ENCODE results near the gene MORN3.
A peak's percentile ranks its signal among the peaks of the same experiment; 100 is the strongest.
"Not testable (repeated sequence)": the region's sequence is repeated elsewhere in the genome, so short reads cannot be mapped to it uniquely, and the experiment has no call there.

The MORN3 gene

GRCh38 chr12:121711361-121712189, 42.1 kb upstream of the MORN3 start:
- peaks cover 27% of the 10 kb centered on the region for H3K4me1 ChIP-seq (ENCODE audit: control insufficient read depth, insufficient read depth, low read length, unreplicated experiment)

GRCh38 chr12:121709478-121709961, 40.1 kb upstream of the MORN3 start:
- Histone ChIP-seq H3K79me2 (ENCODE audit: control insufficient read depth, insufficient read depth, low read length, unreplicated experiment) (peaks cover 10% of the 10 kb centered on the region), H3K36me3 (ENCODE audit: insufficient read depth, low read length) (no peaks in the 10 kb centered on the region), H3K27me3 (ENCODE audit: insufficient read depth, low read length) (no peaks in the 10 kb centered on the region), H3K27ac (ENCODE audit: low read depth, low read length) (peak overlapping the region; percentile 66), H2AFZ (ENCODE audit: low read length, unreplicated experiment) (no peak overlapping the region), H3K4me1 (ENCODE audit: control insufficient read depth, insufficient read depth, low read length, unreplicated experiment) (peaks cover 19% of the 10 kb centered on the region), H3K4me3 (ENCODE audit: low read depth, low read length) (no peak overlapping the region)

More at GRCh38 chr12:121711361-121712189, 42.1 kb upstream of the MORN3 start:
- peak overlapping the region; percentile 54 for H2AFZ ChIP-seq (ENCODE audit: low read length, unreplicated experiment)
- H3K79me2 ChIP-seq (ENCODE audit: control insufficient read depth, insufficient read depth, low read length, unreplicated experiment), result peaks cover 19% of the 10 kb centered on the region
- peak overlapping the region; percentile 92 for H3K4me3 ChIP-seq (ENCODE audit: low read depth, low read length)
- no peaks in the 10 kb centered on the region for H3K36me3 ChIP-seq (ENCODE audit: insufficient read depth, low read length)
- H3K27me3 ChIP-seq (ENCODE audit: insufficient read depth, low read length), result no peaks in the 10 kb centered on the region
- peak overlapping the region; percentile 42; the same call in 1 of the 2 replicates for H3K27ac ChIP-seq (ENCODE audit: low read depth, low read length)

- not testable (repeated sequence) for H3K79me2 ChIP-seq (ENCODE audit: control insufficient read depth, insufficient read depth, low read length, unreplicated experiment); H2AFZ ChIP-seq (ENCODE audit: low read length, unreplicated experiment); H3K4me3 ChIP-seq (ENCODE audit: low read depth, low read length); H3K36me3 ChIP-seq (ENCODE audit: insufficient read depth, low read length); H3K27me3 ChIP-seq (ENCODE audit: insufficient read depth, low read length); H3K27ac ChIP-seq (ENCODE audit: low read depth, low read length)
- H3K4me1 ChIP-seq (ENCODE audit: control insufficient read depth, insufficient read depth, low read length, unreplicated experiment), result peaks cover 17% of the 10 kb centered on the region
These were observed 39.6 kb upstream of the MORN3 start for GRCh38 chr12:121709064-121709424.

- no peak overlapping the region for H2AFZ ChIP-seq (ENCODE audit: low read length, unreplicated experiment)
- no peak overlapping the region for H3K27ac ChIP-seq (ENCODE audit: low read depth, low read length)
- no peak overlapping the region for H3K4me3 ChIP-seq (ENCODE audit: low read depth, low read length)
- no peaks in the 10 kb centered on the region for H3K36me3 ChIP-seq (ENCODE audit: insufficient read depth, low read length)
- peaks cover 3% of the 10 kb centered on the region for H3K79me2 ChIP-seq (ENCODE audit: control insufficient read depth, insufficient read depth, low read length, unreplicated experiment)
- H3K27me3 ChIP-seq (ENCODE audit: insufficient read depth, low read length), result no peaks in the 10 kb centered on the region
- H3K4me1 ChIP-seq (ENCODE audit: control insufficient read depth, insufficient read depth, low read length, unreplicated experiment), result peaks cover 11% of the 10 kb centered on the region
These were observed 39.0 kb upstream of the MORN3 start for GRCh38 chr12:121708313-121709063.

- Histone ChIP-seq H3K27ac (ENCODE audit: low read depth, low read length) (no peak overlapping the region), H3K79me2 (ENCODE audit: control insufficient read depth, insufficient read depth, low read length, unreplicated experiment) (no peaks in the 10 kb centered on the region), H3K36me3 (ENCODE audit: insufficient read depth, low read length) (no peaks in the 10 kb centered on the region), H3K4me3 (ENCODE audit: low read depth, low read length) (no peak overlapping the region), H2AFZ (ENCODE audit: low read length, unreplicated experiment) (no peak overlapping the region), H3K27me3 (ENCODE audit: insufficient read depth, low read length) (0 out of 2 replicates have a peak, but pooled peaks cover 3% of the 10 kb centered on the region), H3K4me1 (ENCODE audit: control insufficient read depth, insufficient read depth, low read length, unreplicated experiment) (peaks cover 10% of the 10 kb centered on the region)
These were observed 36.1 kb upstream of the MORN3 start for GRCh38 chr12:121705514-121705913.

- H3K36me3 ChIP-seq (ENCODE audit: insufficient read depth, low read length), result no peaks in the 10 kb centered on the region
- H3K79me2 ChIP-seq (ENCODE audit: control insufficient read depth, insufficient read depth, low read length, unreplicated experiment), result no peaks in the 10 kb centered on the region
- H2AFZ ChIP-seq (ENCODE audit: low read length, unreplicated experiment), result no peak overlapping the region
These were observed 33.5 kb upstream of the MORN3 start for GRCh38 chr12:121702944-121703343.

GRCh38 chr12:121701667-121702277, 32.3 kb upstream of the MORN3 start:
- Histone ChIP-seq H3K79me2 (ENCODE audit: control insufficient read depth, insufficient read depth, low read length, unreplicated experiment) (no peaks in the 10 kb centered on the region), H3K4me1 (ENCODE audit: control insufficient read depth, insufficient read depth, low read length, unreplicated experiment) (no peaks in the 10 kb centered on the region), H3K4me3 (ENCODE audit: low read depth, low read length) (no peak overlapping the region), H2AFZ (ENCODE audit: low read length, unreplicated experiment) (no peak overlapping the region), H3K27me3 (ENCODE audit: insufficient read depth, low read length) (0 out of 2 replicates have a peak, but pooled peaks cover 3% of the 10 kb centered on the region), H3K27ac (ENCODE audit: low read depth, low read length) (no peak overlapping the region), H3K36me3 (ENCODE audit: insufficient read depth, low read length) (no peaks in the 10 kb centered on the region)

More at GRCh38 chr12:121702944-121703343, 33.5 kb upstream of the MORN3 start:
- no peaks in the 10 kb centered on the region for H3K4me1 ChIP-seq (ENCODE audit: control insufficient read depth, insufficient read depth, low read length, unreplicated experiment)
- no peak overlapping the region for H3K27ac ChIP-seq (ENCODE audit: low read depth, low read length)
- H3K27me3 ChIP-seq (ENCODE audit: insufficient read depth, low read length), result 0 out of 2 replicates have a peak, but pooled peaks cover 3% of the 10 kb centered on the region
- H3K4me3 ChIP-seq (ENCODE audit: low read depth, low read length), result no peak overlapping the region

- H2AFZ ChIP-seq (ENCODE audit: low read length, unreplicated experiment); H3K27ac ChIP-seq (ENCODE audit: low read depth, low read length); H3K4me3 ChIP-seq (ENCODE audit: low read depth, low read length); H3K27me3 ChIP-seq (ENCODE audit: insufficient read depth, low read length); H3K36me3 ChIP-seq (ENCODE audit: insufficient read depth, low read length); H3K4me1 ChIP-seq (ENCODE audit: control insufficient read depth, insufficient read depth, low read length, unreplicated experiment); H3K79me2 ChIP-seq (ENCODE audit: control insufficient read depth, insufficient read depth, low read length, unreplicated experiment): not testable (repeated sequence)
These were observed 28.4 kb upstream of the MORN3 start for GRCh38 chr12:121697861-121698260.

GRCh38 chr12:121697093-121697698, 27.7 kb upstream of the MORN3 start:
- no peak overlapping the region for H3K4me3 ChIP-seq (ENCODE audit: low read depth, low read length)
- H3K4me1 ChIP-seq (ENCODE audit: control insufficient read depth, insufficient read depth, low read length, unreplicated experiment), result no peaks in the 10 kb centered on the region
- H3K27ac ChIP-seq (ENCODE audit: low read depth, low read length), result no peak overlapping the region
- 0 out of 2 replicates have a peak, but pooled peaks cover 1% of the 10 kb centered on the region for H3K27me3 ChIP-seq (ENCODE audit: insufficient read depth, low read length)
- H3K79me2 ChIP-seq (ENCODE audit: control insufficient read depth, insufficient read depth, low read length, unreplicated experiment), result no peaks in the 10 kb centered on the region
- H2AFZ ChIP-seq (ENCODE audit: low read length, unreplicated experiment), result peak overlapping the region; percentile 4
- H3K36me3 ChIP-seq (ENCODE audit: insufficient read depth, low read length), result no peaks in the 10 kb centered on the region

GRCh38 chr12:121693155-121693687, 23.8 kb upstream of the MORN3 start:
- Histone ChIP-seq H3K27me3 (ENCODE audit: insufficient read depth, low read length) (no peaks in the 10 kb centered on the region), H3K27ac (ENCODE audit: low read depth, low read length) (no peak overlapping the region), H2AFZ (ENCODE audit: low read length, unreplicated experiment) (no peak overlapping the region), H3K36me3 (ENCODE audit: insufficient read depth, low read length) (no peaks in the 10 kb centered on the region), H3K4me1 (ENCODE audit: control insufficient read depth, insufficient read depth, low read length, unreplicated experiment) (peaks cover 5% of the 10 kb centered on the region), H3K79me2 (ENCODE audit: control insufficient read depth, insufficient read depth, low read length, unreplicated experiment) (no peaks in the 10 kb centered on the region), H3K4me3 (ENCODE audit: low read depth, low read length) (no peak overlapping the region)
